CD4-positive, CD25-positive, alpha-beta regulatory T cell (primary cell): ENCODE results near the gene PDS5B. TPM values are rescaled to one million over a fixed set of nuclear protein-coding genes. Genes with fewer than 3 reads are reported as not detected.

ENCODE experiments used
- ATAC-seq, 2 donors: fragments of 150-1000 bp; cut with Tn5 transposase; one replicate each; pipeline ENCODE4 v1.10.0; 2021; ENCODE audit warnings: low read depth in 2 of 2, moderate number of reproducible peaks in 2 of 2, moderate library complexity in 1 of 2
- DNase-seq, 3 donors: peaks; one replicate each; pipeline versions ENCODE4 v3.0.0 to v3.0.0-alpha.2; 2012 to 2022; ENCODE audit warnings: mixed read lengths in 1 of 3
- H3K27ac ChIP-seq: one replicate; pipeline ENCODE4 v1.7.0; 2013; ENCODE audit warnings: mild to moderate bottlenecking, low read length; ENCODE audit not compliant: insufficient read depth, poor library complexity, severe bottlenecking
- H3K27me3 ChIP-seq: one replicate; pipeline ENCODE4 v1.7.0; 2013; ENCODE audit warnings: low read length; ENCODE audit not compliant: control insufficient read depth, insufficient read depth
- H3K36me3 ChIP-seq: one replicate; pipeline ENCODE4 v1.7.0; 2013; ENCODE audit warnings: mild to moderate bottlenecking, low read length, moderate library complexity; ENCODE audit not compliant: control insufficient read depth, insufficient read depth
- H3K4me1 ChIP-seq: 2 replicates; pipeline ENCODE4 v1.7.0; 2013; ENCODE audit warnings: mild to moderate bottlenecking, low read length; ENCODE audit not compliant: insufficient read depth, control insufficient read depth, poor library complexity, severe bottlenecking
- H3K4me3 ChIP-seq: one replicate; pipeline ENCODE4 v1.7.0; 2013; ENCODE audit warnings: low read depth, mild to moderate bottlenecking, low read length, moderate library complexity
- H3K9me3 ChIP-seq, 2 experiments: 1 replicate in 1 of 2; 2 replicates in 1 of 2; pipeline ENCODE4 v1.7.0; 2013; ENCODE audit warnings: low read length in 2 of 2, mild to moderate bottlenecking in 1 of 2, moderate library complexity in 1 of 2; ENCODE audit not compliant: control insufficient read depth in 2 of 2
- H3K27ac Mint-ChIP-seq, 3 donors: one replicate each; pipeline ENCODE4 v1.8.0; 2020 to 2022; ENCODE audit warnings: mild to moderate bottlenecking in 3 of 3, mixed read lengths in 3 of 3, moderate library complexity in 2 of 3
- H3K27me3 Mint-ChIP-seq: one replicate; pipeline ENCODE4 v1.8.0; 2022; ENCODE audit warnings: mild to moderate bottlenecking, mixed read lengths
- H3K36me3 Mint-ChIP-seq: one replicate; pipeline ENCODE4 v1.8.0; 2020; ENCODE audit warnings: mixed read lengths
- H3K4me1 Mint-ChIP-seq, 4 donors: one replicate each; pipeline ENCODE4 v1.8.0; 2020 to 2022; ENCODE audit warnings: mixed read lengths in 4 of 4, mild to moderate bottlenecking in 1 of 4
- H3K4me3 Mint-ChIP-seq, 4 donors: one replicate each; pipeline ENCODE4 v1.8.0; 2020 to 2022; ENCODE audit warnings: mild to moderate bottlenecking in 4 of 4, mixed read lengths in 4 of 4, moderate library complexity in 3 of 4
- H3K9me3 Mint-ChIP-seq, 7 donors: one replicate each; pipeline ENCODE4 v1.8.0; 2020 to 2022; ENCODE audit warnings: mixed read lengths in 7 of 7, mild to moderate bottlenecking in 3 of 7, moderate library complexity in 2 of 7
- polyA plus RNA-seq, 4 donors: library from polyadenylated mRNA; unstranded; fragments of 300-500 nt; fragmentation: Illumina TruSeq; gene quantifications; one replicate each; pipeline ENCODE4 v1.2.3, GENCODE V29; 2021
- total RNA-seq: library from RNA; stranded (reverse); gene quantifications from one replicate; pipeline ENCODE4 v1.2.3, GENCODE V29; 2022

The PDS5B gene
- total and polyA plus RNA-seq, 5 donors from 2014 or later: 28.6 to 51.4 (median 34.5) TPM

DNA sequence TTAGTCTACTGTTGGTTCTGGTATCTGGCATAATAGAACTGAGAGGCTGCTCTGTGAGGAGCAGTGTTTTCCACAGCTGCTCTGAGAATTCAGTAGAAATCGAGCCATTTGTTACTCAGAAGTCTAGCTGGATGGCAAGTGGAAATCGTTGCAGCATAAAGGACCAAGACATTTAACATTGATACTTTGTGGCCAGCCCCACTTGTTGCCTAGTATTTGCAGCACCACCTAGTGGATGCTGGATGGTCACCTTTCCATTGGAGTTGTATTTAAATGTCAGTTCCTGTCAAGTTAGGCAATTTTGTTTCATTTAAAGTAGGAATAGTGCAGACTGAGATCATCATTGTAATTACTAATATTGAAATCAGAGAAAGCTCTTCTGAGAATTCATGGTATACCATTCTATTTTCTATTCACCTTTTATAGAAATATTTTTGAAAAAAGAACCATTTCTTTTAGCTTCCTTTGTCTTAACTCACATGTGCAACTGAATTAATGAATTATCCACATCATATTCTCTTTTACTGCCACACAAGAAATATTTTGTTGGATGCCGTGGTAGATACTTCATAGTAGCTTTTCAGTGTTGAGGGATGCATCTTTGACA, 64.6 kb downstream of the PDS5B start:
- Mint-ChIP-seq H3K9me3 (peaks cover 0 to 4% (median 0%) of the 10 kb centered on the region in 7 donors), H3K4me3 (no peak overlapping the region), H3K36me3 (peaks cover 12% of the 10 kb centered on the region), H3K4me1 (peaks cover 29 to 54% (median 43%) of the 10 kb centered on the region in 4 donors), H3K27me3 (no peaks in the 10 kb centered on the region), H3K27ac (peak overlapping the region in 1 of 3 donors; percentile 1)
- peak; percentile 79 to 81 for ATAC-seq
- Histone ChIP-seq H3K4me1 (peaks cover 4% of the 10 kb centered on the region), H3K27me3 (no peaks in the 10 kb centered on the region), H3K27ac (no peak overlapping the region), H3K4me3 (no peak overlapping the region), H3K9me3 (no peaks in the 10 kb centered on the region), H3K36me3 (no peaks in the 10 kb centered on the region)
- peak; percentile 32 to 82 (median 48) for DNase-seq

- peaks cover 29% of the 10 kb centered on the region for H3K36me3 Mint-ChIP-seq
- no peak overlapping the region for H3K27ac Mint-ChIP-seq
These were observed 71.1 kb downstream of the PDS5B start for GRCh38 chr13:32657309-32657708.

GRCh38 chr13:32659736-32660135, 73.5 kb downstream of the PDS5B start:
- H3K9me3 ChIP-seq: no peaks in the 10 kb centered on the region
- peaks cover 5% of the 10 kb centered on the region for H3K36me3 ChIP-seq
- ATAC-seq: no peak
- DNase-seq: no peak
- no peak overlapping the region for H3K4me3 ChIP-seq
- Mint-ChIP-seq H3K27me3 (no peaks in the 10 kb centered on the region), H3K36me3 (peaks cover 25% of the 10 kb centered on the region), H3K9me3 (peaks cover 0 to 8% (median 0%) of the 10 kb centered on the region in 7 donors), H3K4me3 (no peak overlapping the region), H3K4me1 (peaks cover 8 to 26% (median 19%) of the 10 kb centered on the region in 4 donors), H3K27ac (peak overlapping the region in 1 of 3 donors; percentile 24)
- H3K27ac ChIP-seq: no peak overlapping the region
- no peaks in the 10 kb centered on the region for H3K27me3 ChIP-seq
- no peaks in the 10 kb centered on the region for H3K4me1 ChIP-seq

More at GRCh38 chr13:32657309-32657708, 71.1 kb downstream of the PDS5B start:
- Mint-ChIP-seq H3K4me1 (peaks cover 12 to 35% (median 28%) of the 10 kb centered on the region in 4 donors), H3K27me3 (no peaks in the 10 kb centered on the region), H3K9me3 (peaks cover 0 to 8% (median 0%) of the 10 kb centered on the region in 7 donors), H3K4me3 (no peak overlapping the region)
- Histone ChIP-seq H3K27me3 (no peaks in the 10 kb centered on the region), H3K36me3 (peaks cover 5% of the 10 kb centered on the region), H3K4me1 (no peaks in the 10 kb centered on the region), H3K4me3 (no peak overlapping the region), H3K9me3 (no peaks in the 10 kb centered on the region), H3K27ac (no peak overlapping the region)
- DNase-seq (no peak), ATAC-seq (no peak)

- H3K27me3 ChIP-seq: no peaks in the 10 kb centered on the region
- no peak overlapping the region for H3K4me3 ChIP-seq
- no peaks in the 10 kb centered on the region for H3K27me3 Mint-ChIP-seq
- no peak overlapping the region for H3K27ac Mint-ChIP-seq
- H3K4me1 ChIP-seq: no peaks in the 10 kb centered on the region
- peaks cover 0 to 8% (median 0%) of the 10 kb centered on the region in 7 donors for H3K9me3 Mint-ChIP-seq
- DNase-seq (no peak), ATAC-seq (no peak)
- peaks cover 5% of the 10 kb centered on the region for H3K36me3 ChIP-seq
- H3K9me3 ChIP-seq: no peaks in the 10 kb centered on the region
- H3K4me3 Mint-ChIP-seq: no peak overlapping the region
- no peak overlapping the region for H3K27ac ChIP-seq
- peaks cover 20% of the 10 kb centered on the region for H3K36me3 Mint-ChIP-seq
- H3K4me1 Mint-ChIP-seq: peaks cover 8 to 22% (median 18%) of the 10 kb centered on the region in 4 donors
These were observed 74.0 kb downstream of the PDS5B start for GRCh38 chr13:32660227-32660626.

DNA sequence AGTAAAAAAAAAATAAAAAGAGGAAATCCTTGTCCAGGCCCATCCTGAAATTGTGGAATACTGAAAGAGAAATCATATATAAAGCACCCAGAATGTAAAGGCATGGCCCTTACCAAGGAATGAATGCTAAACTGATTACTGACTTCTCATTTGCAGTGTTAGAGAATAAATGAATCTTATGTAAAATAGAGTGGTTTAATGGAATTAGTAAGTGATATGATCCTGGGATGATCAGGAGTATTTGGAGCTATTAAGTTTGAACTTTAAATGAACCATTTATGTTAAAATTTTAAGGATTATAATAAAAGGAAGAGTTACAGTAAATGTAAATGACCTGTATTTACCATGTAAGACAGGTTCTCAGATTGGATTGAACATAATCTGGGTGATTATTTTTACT, 75.4 kb downstream of the PDS5B start:
- Mint-ChIP-seq H3K36me3 (peaks cover 25% of the 10 kb centered on the region), H3K4me3 (no peak overlapping the region), H3K4me1 (peaks cover 11 to 14% (median 12%) of the 10 kb centered on the region in 4 donors), H3K27me3 (no peaks in the 10 kb centered on the region), H3K27ac (no peak overlapping the region), H3K9me3 (peaks cover 0 to 8% (median 0%) of the 10 kb centered on the region in 7 donors)
- no peak overlapping the region for H3K27ac ChIP-seq
- DNase-seq (no peak), ATAC-seq (no peak)
- peaks cover 5% of the 10 kb centered on the region for H3K36me3 ChIP-seq
- no peaks in the 10 kb centered on the region for H3K9me3 ChIP-seq
- no peaks in the 10 kb centered on the region for H3K4me1 ChIP-seq
- H3K27me3 ChIP-seq: no peaks in the 10 kb centered on the region
- H3K4me3 ChIP-seq: no peak overlapping the region

GRCh38 chr13:32663660-32664059, 77.4 kb downstream of the PDS5B start:
- no peak overlapping the region for H3K4me3 Mint-ChIP-seq

GRCh38 chr13:32666990-32667571, 80.8 kb downstream of the PDS5B start:
- H3K4me1 ChIP-seq: no peaks in the 10 kb centered on the region
- H3K4me3 ChIP-seq: no peak overlapping the region
- H3K9me3 ChIP-seq: no peaks in the 10 kb centered on the region
- Mint-ChIP-seq H3K27me3 (no peaks in the 10 kb centered on the region), H3K4me1 (peaks cover 5 to 12% (median 9%) of the 10 kb centered on the region in 4 donors), H3K27ac (peak overlapping the region in 1 of 3 donors; percentile 7), H3K4me3 (no peak overlapping the region), H3K9me3 (no peaks in the 10 kb centered on the region), H3K36me3 (peaks cover 12% of the 10 kb centered on the region)
- no peaks in the 10 kb centered on the region for H3K27me3 ChIP-seq
- no peaks in the 10 kb centered on the region for H3K36me3 ChIP-seq
- ATAC-seq: no peak
- H3K27ac ChIP-seq: no peak overlapping the region
- DNase-seq: no peak

More at GRCh38 chr13:32663660-32664059, 77.4 kb downstream of the PDS5B start:
- Histone ChIP-seq H3K27ac (no peak overlapping the region), H3K4me3 (no peak overlapping the region), H3K27me3 (no peaks in the 10 kb centered on the region), H3K36me3 (peaks cover 5% of the 10 kb centered on the region), H3K4me1 (no peaks in the 10 kb centered on the region), H3K9me3 (no peaks in the 10 kb centered on the region)
- no peak for DNase-seq
- no peak for ATAC-seq
- peaks cover 24% of the 10 kb centered on the region for H3K36me3 Mint-ChIP-seq
- peaks cover 6 to 11% (median 9%) of the 10 kb centered on the region in 4 donors for H3K4me1 Mint-ChIP-seq
- H3K9me3 Mint-ChIP-seq: no peaks in the 10 kb centered on the region
- no peak overlapping the region for H3K27ac Mint-ChIP-seq
- H3K27me3 Mint-ChIP-seq: no peaks in the 10 kb centered on the region
